Measurements from ENCODE around the gene TMEM132C. TPM values are rescaled to one million over a fixed set of nuclear protein-coding genes. Genes with fewer than 3 reads are reported as not detected.

TMEM132C gene
- total RNA-seq, 2 donors from 2014 or later, result 0.56 TPM; not detected in 1

DNA sequence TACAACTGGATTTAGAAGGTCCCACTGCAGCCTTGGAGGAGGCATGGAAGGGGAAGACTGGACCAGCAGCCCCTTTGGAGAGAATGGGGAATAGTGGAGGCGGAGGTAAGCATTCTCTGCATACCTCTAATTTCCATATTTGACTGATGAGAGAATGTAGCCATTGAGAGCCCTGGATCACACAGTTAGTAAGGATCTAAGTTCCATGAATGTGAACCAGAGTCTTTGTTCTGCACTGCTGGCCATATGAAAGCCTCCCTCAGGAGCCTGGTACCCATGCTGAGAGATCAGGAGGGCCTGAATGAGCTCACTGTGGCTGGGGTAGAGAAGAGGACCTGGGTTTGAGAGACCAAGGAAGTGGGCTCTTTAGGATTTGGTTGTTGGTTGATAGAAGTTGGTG is 192.1 kb downstream of the TMEM132C start:
- H3K27me3 ChIP-seq (replicated peaks; ENCODE audit: insufficient read depth), result no peaks in the 10 kb centered on the region
- TF ChIP-seq, protein P1, sequence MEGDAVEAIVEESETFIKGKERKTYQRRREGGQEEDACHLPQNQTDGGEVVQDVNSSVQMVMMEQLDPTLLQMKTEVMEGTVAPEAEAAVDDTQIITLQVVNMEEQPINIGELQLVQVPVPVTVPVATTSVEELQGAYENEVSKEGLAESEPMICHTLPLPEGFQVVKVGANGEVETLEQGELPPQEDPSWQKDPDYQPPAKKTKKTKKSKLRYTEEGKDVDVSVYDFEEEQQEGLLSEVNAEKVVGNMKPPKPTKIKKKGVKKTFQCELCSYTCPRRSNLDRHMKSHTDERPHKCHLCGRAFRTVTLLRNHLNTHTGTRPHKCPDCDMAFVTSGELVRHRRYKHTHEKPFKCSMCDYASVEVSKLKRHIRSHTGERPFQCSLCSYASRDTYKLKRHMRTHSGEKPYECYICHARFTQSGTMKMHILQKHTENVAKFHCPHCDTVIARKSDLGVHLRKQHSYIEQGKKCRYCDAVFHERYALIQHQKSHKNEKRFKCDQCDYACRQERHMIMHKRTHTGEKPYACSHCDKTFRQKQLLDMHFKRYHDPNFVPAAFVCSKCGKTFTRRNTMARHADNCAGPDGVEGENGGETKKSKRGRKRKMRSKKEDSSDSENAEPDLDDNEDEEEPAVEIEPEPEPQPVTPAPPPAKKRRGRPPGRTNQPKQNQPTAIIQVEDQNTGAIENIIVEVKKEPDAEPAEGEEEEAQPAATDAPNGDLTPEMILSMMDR (IDR thresholded peaks at IDR 0.05), result no peak
- H3K36me3 ChIP-seq, result no peaks in the 10 kb centered on the region
- no peaks in the 10 kb centered on the region for H3K4me1 ChIP-seq (ENCODE audit: control insufficient read depth in 1 of 2, low read depth in 2 of 2)
- H3K4me3 ChIP-seq, result no peak overlapping the region
- DNase-seq (ENCODE audit: low spot score) (no peak), ATAC-seq (ENCODE audit: insufficient number of reproducible peaks, low FRiP score, low read depth) (no peak)
- H3K9me3 ChIP-seq, result no peaks in the 10 kb centered on the region
- H3K27ac ChIP-seq, result no peak overlapping the region

DNA sequence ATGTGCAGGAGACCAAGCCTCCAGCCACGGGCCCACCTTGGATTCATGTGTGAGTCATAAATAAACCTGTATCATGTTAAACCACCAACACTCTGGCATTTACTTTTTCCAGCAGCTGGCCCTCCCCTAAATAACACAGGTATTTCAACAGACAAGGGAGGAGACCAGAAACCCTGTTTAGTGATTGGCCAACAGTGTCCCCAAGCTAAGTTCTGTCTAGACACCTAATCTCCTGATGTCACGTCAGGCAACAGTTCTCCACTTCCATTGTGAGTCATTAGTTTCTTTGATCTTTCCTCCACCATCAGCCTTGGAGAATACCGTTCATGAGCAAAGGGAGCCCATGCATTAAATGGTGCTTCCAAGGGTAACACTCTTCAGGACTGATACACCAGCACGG is 196.9 kb downstream of the TMEM132C start:
- H3K4me1 ChIP-seq (ENCODE audit: control insufficient read depth in 1 of 2, low read depth in 2 of 2), result no peaks in the 10 kb centered on the region
- no peak overlapping the region for H3K27ac ChIP-seq
- no peak for DNase-seq (ENCODE audit: low spot score)
- no peak for ATAC-seq (ENCODE audit: insufficient number of reproducible peaks, low FRiP score, low read depth)
- no peak overlapping the region for H3K4me3 ChIP-seq
- TF ChIP-seq, protein P1 (IDR thresholded peaks at IDR 0.05), result no peak
- H3K36me3 ChIP-seq, result no peaks in the 10 kb centered on the region
- H3K27me3 ChIP-seq (replicated peaks; ENCODE audit: insufficient read depth), result no peaks in the 10 kb centered on the region
- no peaks in the 10 kb centered on the region for H3K9me3 ChIP-seq

DNA sequence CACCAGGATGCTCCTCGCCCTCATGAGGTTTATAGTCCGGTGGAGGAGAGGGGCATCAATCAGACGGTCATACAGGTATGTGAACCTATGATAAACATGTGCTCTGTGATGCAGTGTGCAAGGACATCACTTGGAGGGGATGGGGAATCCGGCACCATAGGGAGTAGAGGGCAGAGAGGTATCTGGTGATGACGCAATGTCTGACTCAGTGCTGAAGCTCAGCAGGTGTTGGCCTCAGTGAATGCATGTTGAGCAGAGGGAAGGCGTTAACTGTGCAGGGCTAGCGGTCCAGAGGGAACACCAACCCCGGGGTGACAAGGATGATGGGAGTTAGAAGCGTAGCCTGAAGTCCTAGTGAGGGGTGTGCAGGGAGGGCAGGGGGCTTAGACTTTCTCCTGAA is 200.9 kb downstream of the TMEM132C start:
- no peaks in the 10 kb centered on the region for H3K27me3 ChIP-seq (replicated peaks; ENCODE audit: insufficient read depth)
- no peak for ATAC-seq (ENCODE audit: insufficient number of reproducible peaks, low FRiP score, low read depth)

GRCh38 chr12:128468926-128469325 is 202.0 kb downstream of the TMEM132C start:
- no peaks in the 10 kb centered on the region for H3K4me1 ChIP-seq (ENCODE audit: control insufficient read depth in 1 of 2, low read depth in 2 of 2)
- no peak for DNase-seq (ENCODE audit: low spot score)
- H3K27ac ChIP-seq, result no peak overlapping the region
- TF ChIP-seq, protein P1 (IDR thresholded peaks at IDR 0.05), result no peak
- no peak for ATAC-seq (ENCODE audit: insufficient number of reproducible peaks, low FRiP score, low read depth)
- H3K9me3 ChIP-seq, result no peaks in the 10 kb centered on the region
- H3K4me3 ChIP-seq, result no peak overlapping the region
- no peaks in the 10 kb centered on the region for H3K36me3 ChIP-seq
- no peaks in the 10 kb centered on the region for H3K27me3 ChIP-seq (replicated peaks; ENCODE audit: insufficient read depth)

More for the DNA sequence above, 200.9 kb downstream of the TMEM132C start:
- H3K27ac ChIP-seq, result no peak overlapping the region
- no peaks in the 10 kb centered on the region for H3K36me3 ChIP-seq
- DNase-seq (ENCODE audit: low spot score), result no peak
- no peaks in the 10 kb centered on the region for H3K9me3 ChIP-seq
- no peaks in the 10 kb centered on the region for H3K4me1 ChIP-seq (ENCODE audit: control insufficient read depth in 1 of 2, low read depth in 2 of 2)
- TF ChIP-seq, protein P1 (IDR thresholded peaks at IDR 0.05), result no peak
- no peak overlapping the region for H3K4me3 ChIP-seq

DNA sequence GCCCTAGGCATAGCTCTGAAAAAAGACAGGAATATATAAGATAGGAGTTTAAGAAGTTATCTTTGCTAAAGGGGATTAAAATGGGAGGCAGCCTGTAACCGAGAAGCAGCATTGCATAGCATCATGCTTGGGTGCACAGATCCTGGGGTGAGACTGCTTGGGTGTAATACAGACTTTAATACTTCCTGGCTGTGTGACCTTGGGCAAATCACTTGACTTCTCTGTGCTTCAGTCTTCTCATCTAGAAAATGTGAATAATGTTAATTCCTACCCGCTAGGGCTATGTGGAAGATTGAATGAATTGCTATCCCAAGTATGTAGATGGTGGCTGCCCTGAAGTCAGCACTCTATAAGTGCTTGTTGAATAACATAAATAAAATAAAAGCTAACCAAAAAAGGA is 204.5 kb downstream of the TMEM132C start:
- Histone ChIP-seq H3K27me3 (replicated peaks; ENCODE audit: insufficient read depth) (no peaks in the 10 kb centered on the region), H3K4me1 (ENCODE audit: control insufficient read depth in 1 of 2, low read depth in 2 of 2) (no peaks in the 10 kb centered on the region), H3K4me3 (no peak overlapping the region), H3K27ac (no peak overlapping the region), H3K9me3 (no peaks in the 10 kb centered on the region), H3K36me3 (no peaks in the 10 kb centered on the region)
- TF ChIP-seq, protein P1 (IDR thresholded peaks at IDR 0.05), result no peak
- no peak for DNase-seq (ENCODE audit: low spot score)
- no peak for ATAC-seq (ENCODE audit: insufficient number of reproducible peaks, low FRiP score, low read depth)
